ENCODE measurements around the gene SLC44A1. TPM values are rescaled to one million over a fixed set of nuclear protein-coding genes. Genes with fewer than 3 reads are reported as not detected.

SLC44A1 gene
- total RNA-seq, 1 donor from 2014 or later = 9.6 TPM

- H3K4me3 Mint-ChIP-seq (ENCODE audit: unreplicated experiment) = no peak overlapping the region
- no peaks in the 10 kb centered on the region for H3K27me3 Mint-ChIP-seq (ENCODE audit: unreplicated experiment)
- H3K9me3 Mint-ChIP-seq (ENCODE audit: unreplicated experiment) = no peaks in the 10 kb centered on the region
- H3K36me3 Mint-ChIP-seq (ENCODE audit: unreplicated experiment) = no peaks in the 10 kb centered on the region
- no peak overlapping the region for H3K27ac Mint-ChIP-seq (ENCODE audit: unreplicated experiment)
- H3K4me1 Mint-ChIP-seq (ENCODE audit: low read depth, unreplicated experiment) = no peaks in the 10 kb centered on the region
- no peak for DNase-seq
- no peak for TF ChIP-seq CTCF (IDR thresholded peaks at IDR 0.05; ENCODE audit: partially characterized antibody, unreplicated experiment)
Measured at GRCh38 chr9:105232207-105232606, 12.2 kb upstream of the SLC44A1 start.

DNA sequence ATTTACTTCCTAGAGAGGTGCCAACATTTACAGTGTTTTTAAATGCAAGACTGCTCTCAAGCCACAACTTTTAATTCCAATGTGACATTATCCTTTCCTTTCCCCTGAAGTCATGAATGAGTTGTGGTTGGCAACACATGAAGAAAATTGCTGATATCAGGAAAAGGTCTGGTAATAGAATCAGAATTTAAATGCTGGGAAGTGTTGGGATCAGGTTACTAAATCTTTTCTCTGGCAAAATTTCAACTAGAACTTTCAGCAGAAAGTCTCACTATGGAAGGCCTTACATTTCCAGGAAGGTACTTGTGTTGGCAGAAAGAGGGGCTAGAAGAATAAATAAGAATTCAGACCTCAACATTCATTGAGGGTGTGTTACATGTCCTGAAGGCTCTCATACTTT is 10.6 kb upstream of the SLC44A1 start:
- no peaks in the 10 kb centered on the region for H3K36me3 Mint-ChIP-seq (ENCODE audit: unreplicated experiment)
- no peak for DNase-seq
- H3K27ac Mint-ChIP-seq (ENCODE audit: unreplicated experiment) = no peak overlapping the region
- H3K27me3 Mint-ChIP-seq (ENCODE audit: unreplicated experiment) = no peaks in the 10 kb centered on the region
- H3K4me1 Mint-ChIP-seq (ENCODE audit: low read depth, unreplicated experiment) = no peaks in the 10 kb centered on the region
- no peak overlapping the region for H3K4me3 Mint-ChIP-seq (ENCODE audit: unreplicated experiment)
- no peak for TF ChIP-seq CTCF (IDR thresholded peaks at IDR 0.05; ENCODE audit: partially characterized antibody, unreplicated experiment)
- H3K9me3 Mint-ChIP-seq (ENCODE audit: unreplicated experiment) = no peaks in the 10 kb centered on the region

DNA sequence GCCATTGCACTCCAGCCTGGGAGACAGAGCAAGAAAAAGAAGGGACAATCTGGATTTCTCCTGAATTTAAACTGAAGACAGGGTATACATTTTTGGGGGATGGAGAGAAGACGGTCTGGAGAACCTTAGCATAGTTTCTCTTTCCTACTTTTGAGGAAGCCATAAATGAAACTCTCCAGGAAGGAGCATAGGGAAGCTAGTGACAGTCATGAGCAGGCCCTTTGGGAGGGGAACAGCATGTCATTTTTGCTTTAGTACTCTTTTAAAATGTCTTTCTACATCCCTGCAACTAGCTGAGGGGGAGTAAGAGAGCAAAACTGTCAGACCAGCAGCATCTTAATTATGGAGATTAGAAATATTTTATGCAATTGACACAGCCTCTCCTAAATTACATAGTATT is 8.2 kb upstream of the SLC44A1 start:
- Mint-ChIP-seq H3K4me3 (ENCODE audit: unreplicated experiment) (no peak overlapping the region), H3K36me3 (ENCODE audit: unreplicated experiment) (no peaks in the 10 kb centered on the region), H3K27me3 (ENCODE audit: unreplicated experiment) (no peaks in the 10 kb centered on the region), H3K27ac (ENCODE audit: unreplicated experiment) (no peak overlapping the region), H3K4me1 (ENCODE audit: low read depth, unreplicated experiment) (peaks cover 4% of the 10 kb centered on the region), H3K9me3 (ENCODE audit: unreplicated experiment) (no peaks in the 10 kb centered on the region)
- TF ChIP-seq CTCF (IDR thresholded peaks at IDR 0.05; ENCODE audit: partially characterized antibody, unreplicated experiment) = no peak
- no peak for DNase-seq

GRCh38 chr9:105237246-105237645 is 7.2 kb upstream of the SLC44A1 start:
- Mint-ChIP-seq H3K4me1 (ENCODE audit: low read depth, unreplicated experiment) (peaks cover 12% of the 10 kb centered on the region), H3K36me3 (ENCODE audit: unreplicated experiment) (no peaks in the 10 kb centered on the region), H3K27ac (ENCODE audit: unreplicated experiment) (no peak overlapping the region), H3K27me3 (ENCODE audit: unreplicated experiment) (no peaks in the 10 kb centered on the region), H3K9me3 (ENCODE audit: unreplicated experiment) (no peaks in the 10 kb centered on the region), H3K4me3 (ENCODE audit: unreplicated experiment) (no peak overlapping the region)
- DNase-seq = no peak
- TF ChIP-seq CTCF (IDR thresholded peaks at IDR 0.05; ENCODE audit: partially characterized antibody, unreplicated experiment) = no peak

DNA sequence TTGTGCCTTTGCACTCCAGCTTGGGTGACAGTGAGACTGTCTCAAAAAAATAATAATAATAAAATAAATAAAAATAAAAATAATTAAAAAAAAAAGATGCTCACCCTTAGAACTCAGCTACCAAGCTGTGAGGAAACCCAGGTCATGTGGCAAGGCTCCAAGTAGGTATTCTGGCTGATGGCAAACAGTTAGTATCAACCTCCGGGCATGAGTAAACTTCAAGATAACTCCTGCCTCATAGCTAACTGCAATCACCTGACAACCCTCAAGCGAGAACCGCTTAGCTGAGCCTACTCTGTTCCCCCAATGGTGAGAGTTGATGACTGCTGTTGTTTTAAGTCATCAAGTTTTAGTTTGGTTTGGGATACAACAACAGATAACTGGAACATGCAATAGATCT is 6.1 kb upstream of the SLC44A1 start:
- TF ChIP-seq CTCF (IDR thresholded peaks at IDR 0.05; ENCODE audit: partially characterized antibody, unreplicated experiment) = no peak
- H3K27me3 Mint-ChIP-seq (ENCODE audit: unreplicated experiment) = no peaks in the 10 kb centered on the region

More for the DNA sequence above, 6.1 kb upstream of the SLC44A1 start:
- no peaks in the 10 kb centered on the region for H3K9me3 Mint-ChIP-seq (ENCODE audit: unreplicated experiment)
- H3K4me1 Mint-ChIP-seq (ENCODE audit: low read depth, unreplicated experiment) = peaks cover 17% of the 10 kb centered on the region
- no peak overlapping the region for H3K27ac Mint-ChIP-seq (ENCODE audit: unreplicated experiment)
- no peak for DNase-seq
- H3K4me3 Mint-ChIP-seq (ENCODE audit: unreplicated experiment) = no peak overlapping the region
- H3K36me3 Mint-ChIP-seq (ENCODE audit: unreplicated experiment) = no peaks in the 10 kb centered on the region

Data from glutamatergic neuron (in vitro differentiated cells).